Parathyroid adenoma (tissue), 2 donors: ENCODE measurements around the gene RECQL.

Experiments used
- H2AFZ ChIP-seq: fragments of 300-600 bp; sonication (generic); one replicate; pipeline ENCODE4 v1.7.0; 2017; ENCODE audit warnings: antibody characterized with exemption, mild to moderate bottlenecking
- H3K27ac ChIP-seq: fragments of 300-600 bp; sonication (generic); one replicate; pipeline ENCODE4 v1.7.0; 2017
- H3K27me3 ChIP-seq: fragments of 300-600 bp; sonication (generic); one replicate; pipeline ENCODE4 v1.7.0; 2017; ENCODE audit warnings: low read length; ENCODE audit not compliant: control insufficient read depth, insufficient read depth
- H3K36me3 ChIP-seq: fragments of 300-600 bp; sonication (generic); one replicate; pipeline ENCODE4 v1.7.0; 2017; ENCODE audit warnings: low read length; ENCODE audit not compliant: control insufficient read depth, insufficient read depth
- H3K4me1 ChIP-seq: fragments of 300-600 bp; sonication (generic); one replicate; pipeline ENCODE4 v1.7.0; 2017; ENCODE audit warnings: control low read depth
- H3K4me2 ChIP-seq: fragments of 300-600 bp; sonication (generic); one replicate; pipeline ENCODE4 v1.7.0; 2017; ENCODE audit warnings: low read length
- H3K4me3 ChIP-seq: fragments of 300-600 bp; sonication (generic); one replicate; pipeline ENCODE4 v1.7.0; 2017; ENCODE audit warnings: low read depth, low read length
- H3K79me2 ChIP-seq: fragments of 300-600 bp; sonication (generic); one replicate; pipeline ENCODE4 v1.7.0; 2017; ENCODE audit warnings: control low read depth
- H3K9ac ChIP-seq: fragments of 300-600 bp; sonication (generic); one replicate; pipeline ENCODE4 v1.7.0; 2017; ENCODE audit warnings: mild to moderate bottlenecking
- H3K9me3 ChIP-seq: fragments of 300-600 bp; sonication (generic); one replicate; pipeline ENCODE4 v1.7.0; 2017; ENCODE audit warnings: low read length; ENCODE audit not compliant: control insufficient read depth
- TF ChIP-seq, protein P1 (sequence below): fragments of 300-600 bp; sonication (generic); IDR thresholded peaks from one replicate; pipeline ENCODE4 v1.7.0; 2017; ENCODE audit warnings: antibody characterized with exemption, mild to moderate bottlenecking
- donor health status: primary hyperparathyroidism.

The RECQL gene

GRCh38 chr12:21509768-21510167, 8.3 kb upstream of the RECQL start:
- Histone ChIP-seq H3K9ac (no peak overlapping the region), H3K79me2 (peaks cover 3% of the 10 kb centered on the region), H3K4me3 (no peak overlapping the region), H3K4me1 (no peaks in the 10 kb centered on the region), H3K27ac (no peak overlapping the region), H3K36me3 (no peaks in the 10 kb centered on the region), H3K27me3 (no peaks in the 10 kb centered on the region), H3K9me3 (no peaks in the 10 kb centered on the region), H2AFZ (no peak overlapping the region), H3K4me2 (no peak overlapping the region)
- TF ChIP-seq, protein P1, sequence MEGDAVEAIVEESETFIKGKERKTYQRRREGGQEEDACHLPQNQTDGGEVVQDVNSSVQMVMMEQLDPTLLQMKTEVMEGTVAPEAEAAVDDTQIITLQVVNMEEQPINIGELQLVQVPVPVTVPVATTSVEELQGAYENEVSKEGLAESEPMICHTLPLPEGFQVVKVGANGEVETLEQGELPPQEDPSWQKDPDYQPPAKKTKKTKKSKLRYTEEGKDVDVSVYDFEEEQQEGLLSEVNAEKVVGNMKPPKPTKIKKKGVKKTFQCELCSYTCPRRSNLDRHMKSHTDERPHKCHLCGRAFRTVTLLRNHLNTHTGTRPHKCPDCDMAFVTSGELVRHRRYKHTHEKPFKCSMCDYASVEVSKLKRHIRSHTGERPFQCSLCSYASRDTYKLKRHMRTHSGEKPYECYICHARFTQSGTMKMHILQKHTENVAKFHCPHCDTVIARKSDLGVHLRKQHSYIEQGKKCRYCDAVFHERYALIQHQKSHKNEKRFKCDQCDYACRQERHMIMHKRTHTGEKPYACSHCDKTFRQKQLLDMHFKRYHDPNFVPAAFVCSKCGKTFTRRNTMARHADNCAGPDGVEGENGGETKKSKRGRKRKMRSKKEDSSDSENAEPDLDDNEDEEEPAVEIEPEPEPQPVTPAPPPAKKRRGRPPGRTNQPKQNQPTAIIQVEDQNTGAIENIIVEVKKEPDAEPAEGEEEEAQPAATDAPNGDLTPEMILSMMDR: no peak

GRCh38 chr12:21507849-21508248, 6.4 kb upstream of the RECQL start:
- no peak overlapping the region for H3K4me3 ChIP-seq
- H3K79me2 ChIP-seq: peaks cover 12% of the 10 kb centered on the region
- TF ChIP-seq, protein P1: no peak
- H3K27me3 ChIP-seq: no peaks in the 10 kb centered on the region
- no peak overlapping the region for H3K9ac ChIP-seq
- no peak overlapping the region for H3K27ac ChIP-seq
- H3K4me2 ChIP-seq: no peak overlapping the region
- no peaks in the 10 kb centered on the region for H3K36me3 ChIP-seq
- no peaks in the 10 kb centered on the region for H3K9me3 ChIP-seq
- no peak overlapping the region for H2AFZ ChIP-seq
- H3K4me1 ChIP-seq: peaks cover 2% of the 10 kb centered on the region

GRCh38 chr12:21505888-21506287, 4.5 kb upstream of the RECQL start:
- Histone ChIP-seq H3K79me2 (peaks cover 25% of the 10 kb centered on the region), H3K9me3 (no peaks in the 10 kb centered on the region), H3K4me1 (peaks cover 4% of the 10 kb centered on the region), H3K4me2 (no peak overlapping the region), H3K9ac (no peak overlapping the region), H3K27me3 (no peaks in the 10 kb centered on the region), H3K36me3 (no peaks in the 10 kb centered on the region), H2AFZ (no peak overlapping the region), H3K27ac (no peak overlapping the region), H3K4me3 (no peak overlapping the region)
- TF ChIP-seq, protein P1: no peak

DNA sequence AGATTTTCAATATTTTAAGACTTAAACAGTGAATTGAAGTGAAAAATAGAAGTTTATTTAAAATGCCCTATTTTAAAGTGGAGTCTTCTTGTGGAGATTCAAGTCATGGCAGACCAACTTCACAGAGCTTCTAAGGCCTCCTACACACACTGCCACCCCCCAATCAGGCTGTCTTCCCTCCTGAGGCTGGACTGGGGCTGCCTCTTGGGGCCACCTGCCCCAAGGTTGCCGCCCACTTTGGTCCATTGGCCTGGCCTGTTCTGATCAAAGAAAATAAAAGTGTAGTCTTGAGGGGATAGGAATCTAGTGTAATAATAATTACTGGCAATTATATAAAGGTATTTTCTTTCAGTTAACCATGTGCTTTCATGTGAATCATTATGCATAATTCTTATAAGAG, 1.4 kb upstream of the RECQL start:
- TF ChIP-seq, protein P1: no peak
- H3K36me3 ChIP-seq: no peaks in the 10 kb centered on the region
- no peak overlapping the region for H3K27ac ChIP-seq
- peaks cover 4% of the 10 kb centered on the region for H3K4me1 ChIP-seq
- peaks cover 34% of the 10 kb centered on the region for H3K79me2 ChIP-seq
- H3K9me3 ChIP-seq: no peaks in the 10 kb centered on the region
- no peak overlapping the region for H3K4me3 ChIP-seq
- H3K9ac ChIP-seq: no peak overlapping the region
- no peaks in the 10 kb centered on the region for H3K27me3 ChIP-seq
- H3K4me2 ChIP-seq: peak overlapping the region; percentile 80
- no peak overlapping the region for H2AFZ ChIP-seq

GRCh38 chr12:21502164-21502496, 695 bp upstream of the RECQL start:
- Histone ChIP-seq H2AFZ (peak overlapping the region; percentile 93), H3K4me1 (peaks cover 4% of the 10 kb centered on the region), H3K36me3 (no peaks in the 10 kb centered on the region), H3K79me2 (peaks cover 37% of the 10 kb centered on the region), H3K27me3 (no peaks in the 10 kb centered on the region), H3K4me2 (peak overlapping the region; percentile 80), H3K27ac (peak overlapping the region; percentile 73), H3K4me3 (peak overlapping the region; percentile 97), H3K9me3 (no peaks in the 10 kb centered on the region), H3K9ac (peak overlapping the region; percentile 30)
- TF ChIP-seq, protein P1: no peak
